H9 (cell line): ENCODE data around the gene TYW1. TPM values are rescaled to one million over a fixed set of nuclear protein-coding genes. Genes with fewer than 3 reads are reported as not detected.

Experiments
- DNase-seq: peaks from one replicate; pipeline ENCODE4 v3.0.0-alpha.2; 2017
- H2AFZ ChIP-seq: one replicate; pipeline ENCODE4 v1.6.1; 2013; ENCODE audit warnings: mild to moderate bottlenecking, low read length, control low read depth, moderate library complexity
- H2AK5ac ChIP-seq: 2 replicates; pipeline ENCODE4 v1.6.1; 2013; ENCODE audit warnings: low read length, control low read depth, mixed read lengths; ENCODE audit not compliant: insufficient read length
- H2BK120ac ChIP-seq: one replicate; pipeline ENCODE4 v1.6.1; 2013; ENCODE audit warnings: low read depth, mild to moderate bottlenecking, low read length, control low read depth, inconsistent platforms; ENCODE audit not compliant: poor library complexity, severe bottlenecking
- H2BK12ac ChIP-seq: 2 replicates; pipeline ENCODE4 v1.6.1; 2013; ENCODE audit warnings: low read length, control low read depth, mixed read lengths, low read depth; ENCODE audit not compliant: insufficient read length
- H2BK15ac ChIP-seq: 2 replicates; pipeline ENCODE4 v1.6.1; 2013; ENCODE audit warnings: low read depth, low read length, control low read depth
- H2BK20ac ChIP-seq: one replicate; pipeline ENCODE4 v1.6.1; 2013; ENCODE audit warnings: low read depth, mild to moderate bottlenecking, low read length, control low read depth, inconsistent platforms; ENCODE audit not compliant: poor library complexity, severe bottlenecking
- H2BK5ac ChIP-seq: 2 replicates; pipeline ENCODE4 v1.6.1; 2013; ENCODE audit warnings: low read length, control low read depth, mixed read lengths; ENCODE audit not compliant: insufficient read length
- H3K14ac ChIP-seq: 2 replicates; pipeline ENCODE4 v1.6.1; 2013; ENCODE audit warnings: low read length, control low read depth; ENCODE audit not compliant: insufficient read depth
- H3K18ac ChIP-seq: 2 replicates; pipeline ENCODE4 v1.6.1; 2013; ENCODE audit warnings: low read depth, mild to moderate bottlenecking, mixed read lengths, low read length, control low read depth; ENCODE audit not compliant: insufficient read length
- H3K23ac ChIP-seq: 2 replicates; pipeline ENCODE4 v1.6.1; 2013; ENCODE audit warnings: low read length, control low read depth, mixed read lengths, low read depth; ENCODE audit not compliant: insufficient read length
- H3K23me2 ChIP-seq: 2 replicates; pipeline ENCODE4 v1.6.1; 2013; ENCODE audit warnings: low read depth, mild to moderate bottlenecking, mixed read lengths, low read length, control low read depth; ENCODE audit not compliant: insufficient read length, poor library complexity, severe bottlenecking
- H3K27ac ChIP-seq: 2 replicates; pipeline ENCODE4 v1.5.1; 2013; ENCODE audit warnings: low read length, control low read depth, mixed read lengths, low read depth; ENCODE audit not compliant: insufficient read length
- H3K27me3 ChIP-seq: 2 replicates; pipeline ENCODE4 v1.6.1; 2013; ENCODE audit warnings: low read length, control low read depth, inconsistent platforms; ENCODE audit not compliant: insufficient read depth
- H3K4ac ChIP-seq: 2 replicates; pipeline ENCODE4 v1.6.1; 2013; ENCODE audit warnings: low read depth, mild to moderate bottlenecking, control low read depth, inconsistent platforms, low read length, moderate library complexity
- H3K4me1 ChIP-seq: 2 replicates; pipeline ENCODE4 v1.6.1; 2013; ENCODE audit warnings: low read length, control low read depth, inconsistent platforms; ENCODE audit not compliant: insufficient read depth
- H3K4me2 ChIP-seq: 2 replicates; pipeline ENCODE4 v1.6.1; 2013; ENCODE audit warnings: low read length, control low read depth, mixed read lengths; ENCODE audit not compliant: insufficient read length, insufficient read depth
- H3K56ac ChIP-seq: 2 replicates; pipeline ENCODE4 v1.6.1; 2013; ENCODE audit warnings: low read depth, mild to moderate bottlenecking, mixed read lengths, low read length, control low read depth; ENCODE audit not compliant: insufficient read length
- H3K79me1 ChIP-seq: 2 replicates; pipeline ENCODE4 v1.6.1; 2013; ENCODE audit warnings: low read depth, mild to moderate bottlenecking, moderate library complexity, low read length, control low read depth, inconsistent platforms; ENCODE audit not compliant: insufficient read depth, poor library complexity, severe bottlenecking
- H3K79me2 ChIP-seq: 2 replicates; pipeline ENCODE4 v1.6.1; 2013; ENCODE audit warnings: low read length, control low read depth, inconsistent platforms; ENCODE audit not compliant: insufficient read depth
- H3K9ac ChIP-seq: 2 replicates; pipeline ENCODE4 v1.6.1; 2013; ENCODE audit warnings: low read length, control low read depth, mixed read lengths; ENCODE audit not compliant: insufficient read length; ENCODE audit errors: extremely low read depth
- H3K9me3 ChIP-seq: one replicate; pipeline ENCODE4 v1.6.1; 2013; ENCODE audit warnings: low read depth, low read length, inconsistent platforms; ENCODE audit not compliant: control insufficient read depth
- H3T11ph ChIP-seq: one replicate; pipeline ENCODE4 v1.6.1; 2013; ENCODE audit warnings: mild to moderate bottlenecking, low read length, control low read depth, inconsistent platforms
- H4K20me1 ChIP-seq: one replicate; pipeline ENCODE4 v1.6.1; 2013; ENCODE audit not compliant: control insufficient read depth, insufficient read length, insufficient read depth
- H4K5ac ChIP-seq: 2 replicates; pipeline ENCODE4 v1.6.1; 2013; ENCODE audit warnings: low read depth, mild to moderate bottlenecking, mixed read lengths, low read length, control low read depth; ENCODE audit not compliant: insufficient read length
- H4K8ac ChIP-seq: replicated peaks from 2 replicates; pipeline ENCODE4 v1.6.1; 2013; ENCODE audit warnings: low read length, control low read depth, mixed read lengths, low read depth; ENCODE audit not compliant: insufficient read length
- H4K91ac ChIP-seq: 2 replicates; pipeline ENCODE4 v1.6.1; 2013; ENCODE audit warnings: low read depth, mild to moderate bottlenecking, moderate library complexity, mixed read lengths, low read length, control low read depth; ENCODE audit not compliant: insufficient read length
- H3K27ac Mint-ChIP-seq, 3 experiments: 2 replicates in 2 of 3; 3 replicates in 1 of 3; pipeline ENCODE4 v1.8.0; 2020 to 2021; ENCODE audit warnings: mixed read lengths in 3 of 3, mild to moderate bottlenecking in 1 of 3, moderate library complexity in 1 of 3
- H3K27me3 Mint-ChIP-seq: 2 replicates; pipeline ENCODE4 v1.8.0; 2021; ENCODE audit warnings: low read depth, mild to moderate bottlenecking, moderate library complexity, mixed read lengths
- H3K36me3 Mint-ChIP-seq, 3 experiments: 2 replicates in 2 of 3; 3 replicates in 1 of 3; pipeline ENCODE4 v1.8.0; 2020 to 2021; ENCODE audit warnings: low read depth in 3 of 3, mixed read lengths in 3 of 3; ENCODE audit not compliant: insufficient read depth in 1 of 3
- H3K4me1 Mint-ChIP-seq, 2 experiments: 2 replicates each; pipeline ENCODE4 v1.8.0; 2020; ENCODE audit warnings: mixed read lengths in 2 of 2
- H3K4me3 Mint-ChIP-seq, 2 experiments: 2 replicates in 1 of 2; 3 replicates in 1 of 2; pipeline ENCODE4 v1.8.0; 2020 to 2021; ENCODE audit warnings: mild to moderate bottlenecking in 2 of 2, mixed read lengths in 2 of 2, moderate library complexity in 1 of 2
- H3K9me3 Mint-ChIP-seq, 2 experiments: 2 replicates in 1 of 2; 3 replicates in 1 of 2; pipeline ENCODE4 v1.8.0; 2020; ENCODE audit warnings: mild to moderate bottlenecking in 2 of 2, mixed read lengths in 2 of 2, moderate library complexity in 1 of 2
- WGBS: extraction: QIAGEN DNeasy Blood & Tissue Kit; methylation state at CpG from one replicate; pipeline ENCODE4 v1.1.7; 2013; ENCODE audit warnings: missing lambda C conversion rate, low lambda C conversion rate, mixed read lengths; ENCODE audit not compliant: insufficient read length; ENCODE audit errors: extremely low coverage; 5-methylcytosine and 5-hydroxymethylcytosine counted together
- total RNA-seq: library from RNA; stranded (reverse); gene quantifications from 2 replicates; pipeline ENCODE4 v1.2.1, GENCODE V29; 2021
- TF ChIP-seq, protein P1 (sequence below): fragments of 200-600 bp; sonication (generic); conservative IDR thresholded peaks from 3 replicates; pipeline ENCODE4 v1.8.0; 2021; ENCODE audit warnings: antibody characterized with exemption, mild to moderate bottlenecking

The TYW1 gene
- total RNA-seq, 1 experiment from 2014 or later = 22.3 TPM

DNA sequence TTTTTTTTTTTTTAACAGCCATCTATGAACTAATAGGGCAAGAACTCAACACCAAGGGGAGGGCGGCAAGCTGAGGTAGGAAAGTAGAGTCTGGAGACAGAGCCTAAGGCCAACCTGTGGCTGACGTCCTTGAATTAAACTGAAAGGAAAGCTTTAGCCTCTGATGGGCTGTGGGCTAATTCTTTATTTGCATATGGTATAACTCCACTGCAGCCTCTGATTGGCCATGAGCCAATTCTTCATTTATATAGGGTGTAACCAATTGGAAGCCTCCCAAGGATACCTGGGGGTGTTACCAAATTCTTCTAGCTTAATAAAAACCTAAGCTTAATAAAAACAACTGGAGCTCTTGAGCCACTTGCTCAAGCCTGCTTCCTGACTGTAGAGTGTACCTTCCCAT lies 10.3 kb downstream of the TYW1 start:
- Histone ChIP-seq H3T11ph (no peak overlapping the region), H3K27me3 (no peaks in the 10 kb centered on the region), H4K8ac (no peak overlapping the region), H3K4me2 (no peak overlapping the region), H3K79me2 (no peaks in the 10 kb centered on the region), H2AFZ (no peak overlapping the region), H3K4me1 (no peaks in the 10 kb centered on the region), H3K23me2 (no peaks in the 10 kb centered on the region), H3K27ac (no peak overlapping the region), H3K4ac (no peak overlapping the region), H4K20me1 (no peaks in the 10 kb centered on the region), H3K23ac (no peak overlapping the region), H2AK5ac (no peak overlapping the region), H4K91ac (no peak overlapping the region), H2BK20ac (no peak overlapping the region), H4K5ac (no peak overlapping the region), H3K9ac (no peak overlapping the region), H3K56ac (no peak overlapping the region), H2BK120ac (no peak overlapping the region), H3K18ac (no peak overlapping the region), H3K9me3 (no peaks in the 10 kb centered on the region), H2BK12ac (no peak overlapping the region), H2BK5ac (no peak overlapping the region), H2BK15ac (no peak overlapping the region), H3K79me1 (no peaks in the 10 kb centered on the region), H3K14ac (no peak overlapping the region)
- Mint-ChIP-seq H3K9me3 (no peaks in the 10 kb centered on the region), H3K4me1 (peaks cover 7 to 8% of the 10 kb centered on the region in 2 experiments), H3K36me3 (peaks cover 9 to 68% (median 48%) of the 10 kb centered on the region in 3 experiments), H3K4me3 (no peak overlapping the region), H3K27me3 (no peaks in the 10 kb centered on the region), H3K27ac (no peak overlapping the region)
- WGBS = no CpG with 5 or more reads among the region's 2 CpGs
- no peak for DNase-seq
- TF ChIP-seq, protein P1, sequence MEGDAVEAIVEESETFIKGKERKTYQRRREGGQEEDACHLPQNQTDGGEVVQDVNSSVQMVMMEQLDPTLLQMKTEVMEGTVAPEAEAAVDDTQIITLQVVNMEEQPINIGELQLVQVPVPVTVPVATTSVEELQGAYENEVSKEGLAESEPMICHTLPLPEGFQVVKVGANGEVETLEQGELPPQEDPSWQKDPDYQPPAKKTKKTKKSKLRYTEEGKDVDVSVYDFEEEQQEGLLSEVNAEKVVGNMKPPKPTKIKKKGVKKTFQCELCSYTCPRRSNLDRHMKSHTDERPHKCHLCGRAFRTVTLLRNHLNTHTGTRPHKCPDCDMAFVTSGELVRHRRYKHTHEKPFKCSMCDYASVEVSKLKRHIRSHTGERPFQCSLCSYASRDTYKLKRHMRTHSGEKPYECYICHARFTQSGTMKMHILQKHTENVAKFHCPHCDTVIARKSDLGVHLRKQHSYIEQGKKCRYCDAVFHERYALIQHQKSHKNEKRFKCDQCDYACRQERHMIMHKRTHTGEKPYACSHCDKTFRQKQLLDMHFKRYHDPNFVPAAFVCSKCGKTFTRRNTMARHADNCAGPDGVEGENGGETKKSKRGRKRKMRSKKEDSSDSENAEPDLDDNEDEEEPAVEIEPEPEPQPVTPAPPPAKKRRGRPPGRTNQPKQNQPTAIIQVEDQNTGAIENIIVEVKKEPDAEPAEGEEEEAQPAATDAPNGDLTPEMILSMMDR = no peak
